Erythroblast (primary cell): ENCODE results near the gene PIAS1.

Source experiments
- DNase-seq, 2 experiments: peaks; one replicate each; lab custom pipeline; 2025; lab: John Stamatoyannopoulos, UW
- GATA1 ChIP-seq: IDR thresholded peaks from 2 replicates; pipeline ENCODE4 v1.6.1; 2011; ENCODE audit warnings: low read depth, mild to moderate bottlenecking, control low read depth, low read length, moderate library complexity
- POLR2A ChIP-seq: IDR thresholded peaks from 2 replicates; pipeline ENCODE4 v1.6.1; 2011; ENCODE audit warnings: mild to moderate bottlenecking, low read length

Gene PIAS1

GRCh38 chr15:68027388-68027787, 26.7 kb upstream of the PIAS1 start:
- no peak for DNase-seq
- TF ChIP-seq GATA1 (no peak), POLR2A (no peak)

GRCh38 chr15:68028137-68028887, 25.8 kb upstream of the PIAS1 start:
- TF ChIP-seq GATA1 (no peak), POLR2A (no peak)
- DNase-seq, result no peak

- no peak for DNase-seq
These were observed 25.3 kb upstream of the PIAS1 start for GRCh38 chr15:68028888-68029207.

GRCh38 chr15:68029959-68030358, 24.2 kb upstream of the PIAS1 start:
- TF ChIP-seq GATA1, result no peak
- TF ChIP-seq POLR2A, result no peak
- DNase-seq, result no peak

More at GRCh38 chr15:68028888-68029207, 25.3 kb upstream of the PIAS1 start:
- TF ChIP-seq GATA1, result no peak
- TF ChIP-seq POLR2A, result no peak

- TF ChIP-seq POLR2A, result no peak
- no peak for TF ChIP-seq GATA1
- DNase-seq, result no peak
These were observed 22.7 kb upstream of the PIAS1 start for GRCh38 chr15:68031404-68031803.

GRCh38 chr15:68032672-68033071, 21.4 kb upstream of the PIAS1 start:
- DNase-seq, result no peak
- no peak for TF ChIP-seq GATA1
- no peak for TF ChIP-seq POLR2A

- no peak for TF ChIP-seq GATA1
- no peak for TF ChIP-seq POLR2A
- DNase-seq, result no peak
These were observed 20.0 kb upstream of the PIAS1 start for GRCh38 chr15:68034081-68034480.

GRCh38 chr15:68034719-68035293, 19.3 kb upstream of the PIAS1 start:
- no peak for DNase-seq
- TF ChIP-seq POLR2A (no peak), GATA1 (no peak)

- TF ChIP-seq GATA1 (no peak), POLR2A (no peak)
- peak; percentile 18 to 78 for DNase-seq
These were observed 15.9 kb upstream of the PIAS1 start for GRCh38 chr15:68038246-68038645.

- no peak for DNase-seq
- TF ChIP-seq POLR2A, result no peak
- no peak for TF ChIP-seq GATA1
These were observed 14.0 kb upstream of the PIAS1 start for GRCh38 chr15:68040144-68040543.

- no peak for DNase-seq
- TF ChIP-seq GATA1 (no peak), POLR2A (no peak)
These were observed 11.8 kb upstream of the PIAS1 start for GRCh38 chr15:68042156-68042854.

GRCh38 chr15:68042855-68043222, 11.3 kb upstream of the PIAS1 start:
- no peak for DNase-seq
- TF ChIP-seq POLR2A, result no peak
- no peak for TF ChIP-seq GATA1

GRCh38 chr15:68045289-68046265, 8.5 kb upstream of the PIAS1 start:
- DNase-seq, result no peak

GRCh38 chr15:68047826-68048225, 6.3 kb upstream of the PIAS1 start:
- DNase-seq, result no peak
- TF ChIP-seq POLR2A, result no peak
- TF ChIP-seq GATA1, result no peak

More at GRCh38 chr15:68045289-68046265, 8.5 kb upstream of the PIAS1 start:
- TF ChIP-seq POLR2A, result no peak
- no peak for TF ChIP-seq GATA1
